Measurements from ENCODE around the gene MPV17. TPM values are rescaled to one million over a fixed set of nuclear protein-coding genes. Genes with fewer than 3 reads are reported as not detected.

The MPV17 gene
- total RNA-seq, 1 experiment from 2014 or later, result 51.5 TPM

DNA sequence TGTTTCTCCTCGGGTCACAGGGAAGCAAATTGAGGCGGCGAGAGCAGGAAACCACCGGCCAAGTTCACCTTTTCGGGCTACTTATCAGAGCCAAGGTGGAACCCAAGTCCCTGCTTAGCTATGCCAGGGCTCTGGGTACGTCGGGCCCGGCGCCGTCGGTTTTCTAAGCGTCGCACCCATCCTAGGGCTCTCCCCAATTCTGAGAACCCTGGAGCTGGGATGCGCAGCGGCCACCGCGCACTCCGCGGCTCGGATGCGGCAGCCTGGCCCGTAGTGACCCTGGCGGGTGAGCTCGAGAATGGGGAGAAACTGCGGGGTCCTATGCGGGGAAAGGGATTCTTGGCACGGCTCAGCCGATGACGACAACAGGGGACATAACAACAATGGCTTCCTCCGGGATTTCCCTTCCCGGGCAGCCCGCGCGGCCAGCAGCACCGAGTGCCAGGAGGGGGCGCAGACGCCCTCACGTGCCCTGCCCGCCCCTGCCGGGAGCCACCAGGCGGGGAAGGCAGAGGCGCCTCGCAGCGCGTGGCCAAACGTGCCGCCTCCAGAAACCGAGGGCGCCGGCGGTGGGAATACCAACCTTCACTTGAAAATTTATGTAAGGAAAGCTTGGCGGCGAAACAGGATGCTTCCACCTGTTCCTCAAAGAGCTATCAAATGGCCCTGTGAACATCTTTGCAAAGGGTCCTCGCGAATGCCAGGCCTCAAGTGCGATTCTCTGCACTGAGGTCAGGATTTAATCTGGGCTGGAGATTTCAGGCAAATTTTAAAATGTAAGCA lies 58.0 kb downstream of the MPV17 start (continued):
- TF ChIP-seq, protein P1, sequence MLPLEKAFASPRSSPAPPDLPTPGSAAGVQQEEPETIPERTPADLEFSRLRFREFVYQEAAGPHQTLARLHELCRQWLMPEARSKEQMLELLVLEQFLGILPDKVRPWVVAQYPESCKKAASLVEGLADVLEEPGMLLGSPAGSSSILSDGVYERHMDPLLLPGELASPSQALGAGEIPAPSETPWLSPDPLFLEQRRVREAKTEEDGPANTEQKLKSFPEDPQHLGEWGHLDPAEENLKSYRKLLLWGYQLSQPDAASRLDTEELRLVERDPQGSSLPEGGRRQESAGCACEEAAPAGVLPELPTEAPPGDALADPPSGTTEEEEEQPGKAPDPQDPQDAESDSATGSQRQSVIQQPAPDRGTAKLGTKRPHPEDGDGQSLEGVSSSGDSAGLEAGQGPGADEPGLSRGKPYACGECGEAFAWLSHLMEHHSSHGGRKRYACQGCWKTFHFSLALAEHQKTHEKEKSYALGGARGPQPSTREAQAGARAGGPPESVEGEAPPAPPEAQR (CRISPR knock-in tag; IDR thresholded peaks at IDR 0.05), result no peak
- TF ChIP-seq ZNF423 (CRISPR knock-in tag; IDR thresholded peaks at IDR 0.05), result peak; percentile 45
- TF ChIP-seq ATF1 (CRISPR knock-in tag; IDR thresholded peaks at IDR 0.05), result no peak
- TF ChIP-seq NR3C1 (CRISPR knock-in tag; conservative IDR thresholded peaks at IDR 0.05; ENCODE audit: low read depth), result no peak
- TF ChIP-seq, protein P2, sequence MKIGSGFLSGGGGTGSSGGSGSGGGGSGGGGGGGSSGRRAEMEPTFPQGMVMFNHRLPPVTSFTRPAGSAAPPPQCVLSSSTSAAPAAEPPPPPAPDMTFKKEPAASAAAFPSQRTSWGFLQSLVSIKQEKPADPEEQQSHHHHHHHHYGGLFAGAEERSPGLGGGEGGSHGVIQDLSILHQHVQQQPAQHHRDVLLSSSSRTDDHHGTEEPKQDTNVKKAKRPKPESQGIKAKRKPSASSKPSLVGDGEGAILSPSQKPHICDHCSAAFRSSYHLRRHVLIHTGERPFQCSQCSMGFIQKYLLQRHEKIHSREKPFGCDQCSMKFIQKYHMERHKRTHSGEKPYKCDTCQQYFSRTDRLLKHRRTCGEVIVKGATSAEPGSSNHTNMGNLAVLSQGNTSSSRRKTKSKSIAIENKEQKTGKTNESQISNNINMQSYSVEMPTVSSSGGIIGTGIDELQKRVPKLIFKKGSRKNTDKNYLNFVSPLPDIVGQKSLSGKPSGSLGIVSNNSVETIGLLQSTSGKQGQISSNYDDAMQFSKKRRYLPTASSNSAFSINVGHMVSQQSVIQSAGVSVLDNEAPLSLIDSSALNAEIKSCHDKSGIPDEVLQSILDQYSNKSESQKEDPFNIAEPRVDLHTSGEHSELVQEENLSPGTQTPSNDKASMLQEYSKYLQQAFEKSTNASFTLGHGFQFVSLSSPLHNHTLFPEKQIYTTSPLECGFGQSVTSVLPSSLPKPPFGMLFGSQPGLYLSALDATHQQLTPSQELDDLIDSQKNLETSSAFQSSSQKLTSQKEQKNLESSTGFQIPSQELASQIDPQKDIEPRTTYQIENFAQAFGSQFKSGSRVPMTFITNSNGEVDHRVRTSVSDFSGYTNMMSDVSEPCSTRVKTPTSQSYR (CRISPR knock-in tag; IDR thresholded peaks at IDR 0.05), result peak; percentile 84; the same call in 1 of the 2 replicates
- TF ChIP-seq, protein P3, sequence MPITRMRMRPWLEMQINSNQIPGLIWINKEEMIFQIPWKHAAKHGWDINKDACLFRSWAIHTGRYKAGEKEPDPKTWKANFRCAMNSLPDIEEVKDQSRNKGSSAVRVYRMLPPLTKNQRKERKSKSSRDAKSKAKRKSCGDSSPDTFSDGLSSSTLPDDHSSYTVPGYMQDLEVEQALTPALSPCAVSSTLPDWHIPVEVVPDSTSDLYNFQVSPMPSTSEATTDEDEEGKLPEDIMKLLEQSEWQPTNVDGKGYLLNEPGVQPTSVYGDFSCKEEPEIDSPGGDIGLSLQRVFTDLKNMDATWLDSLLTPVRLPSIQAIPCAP (CRISPR knock-in tag; IDR thresholded peaks at IDR 0.05), result peak; percentile 92
- peak; percentile 54; the same call in 1 of the 2 replicates for TF ChIP-seq NR1H2 (CRISPR knock-in tag; IDR thresholded peaks at IDR 0.05)
- TF ChIP-seq RELA (CRISPR knock-in tag; IDR thresholded peaks at IDR 0.05; ENCODE audit: borderline replicate concordance), result peak; percentile 91
- TF ChIP-seq, protein P4, sequence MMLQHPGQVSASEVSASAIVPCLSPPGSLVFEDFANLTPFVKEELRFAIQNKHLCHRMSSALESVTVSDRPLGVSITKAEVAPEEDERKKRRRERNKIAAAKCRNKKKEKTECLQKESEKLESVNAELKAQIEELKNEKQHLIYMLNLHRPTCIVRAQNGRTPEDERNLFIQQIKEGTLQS (CRISPR knock-in tag; conservative IDR thresholded peaks at IDR 0.05), result no peak
- no peak for TF ChIP-seq CBFB (CRISPR knock-in tag; IDR thresholded peaks at IDR 0.05; ENCODE audit: low read depth)
- TF ChIP-seq JUN (CRISPR knock-in tag; IDR thresholded peaks at IDR 0.05), result no peak
- TF ChIP-seq, protein P5, sequence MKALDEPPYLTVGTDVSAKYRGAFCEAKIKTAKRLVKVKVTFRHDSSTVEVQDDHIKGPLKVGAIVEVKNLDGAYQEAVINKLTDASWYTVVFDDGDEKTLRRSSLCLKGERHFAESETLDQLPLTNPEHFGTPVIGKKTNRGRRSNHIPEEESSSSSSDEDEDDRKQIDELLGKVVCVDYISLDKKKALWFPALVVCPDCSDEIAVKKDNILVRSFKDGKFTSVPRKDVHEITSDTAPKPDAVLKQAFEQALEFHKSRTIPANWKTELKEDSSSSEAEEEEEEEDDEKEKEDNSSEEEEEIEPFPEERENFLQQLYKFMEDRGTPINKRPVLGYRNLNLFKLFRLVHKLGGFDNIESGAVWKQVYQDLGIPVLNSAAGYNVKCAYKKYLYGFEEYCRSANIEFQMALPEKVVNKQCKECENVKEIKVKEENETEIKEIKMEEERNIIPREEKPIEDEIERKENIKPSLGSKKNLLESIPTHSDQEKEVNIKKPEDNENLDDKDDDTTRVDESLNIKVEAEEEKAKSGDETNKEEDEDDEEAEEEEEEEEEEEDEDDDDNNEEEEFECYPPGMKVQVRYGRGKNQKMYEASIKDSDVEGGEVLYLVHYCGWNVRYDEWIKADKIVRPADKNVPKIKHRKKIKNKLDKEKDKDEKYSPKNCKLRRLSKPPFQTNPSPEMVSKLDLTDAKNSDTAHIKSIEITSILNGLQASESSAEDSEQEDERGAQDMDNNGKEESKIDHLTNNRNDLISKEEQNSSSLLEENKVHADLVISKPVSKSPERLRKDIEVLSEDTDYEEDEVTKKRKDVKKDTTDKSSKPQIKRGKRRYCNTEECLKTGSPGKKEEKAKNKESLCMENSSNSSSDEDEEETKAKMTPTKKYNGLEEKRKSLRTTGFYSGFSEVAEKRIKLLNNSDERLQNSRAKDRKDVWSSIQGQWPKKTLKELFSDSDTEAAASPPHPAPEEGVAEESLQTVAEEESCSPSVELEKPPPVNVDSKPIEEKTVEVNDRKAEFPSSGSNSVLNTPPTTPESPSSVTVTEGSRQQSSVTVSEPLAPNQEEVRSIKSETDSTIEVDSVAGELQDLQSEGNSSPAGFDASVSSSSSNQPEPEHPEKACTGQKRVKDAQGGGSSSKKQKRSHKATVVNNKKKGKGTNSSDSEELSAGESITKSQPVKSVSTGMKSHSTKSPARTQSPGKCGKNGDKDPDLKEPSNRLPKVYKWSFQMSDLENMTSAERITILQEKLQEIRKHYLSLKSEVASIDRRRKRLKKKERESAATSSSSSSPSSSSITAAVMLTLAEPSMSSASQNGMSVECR (CRISPR knock-in tag; IDR thresholded peaks at IDR 0.05; ENCODE audit: borderline replicate concordance), result no peak
- TF ChIP-seq, protein P6, sequence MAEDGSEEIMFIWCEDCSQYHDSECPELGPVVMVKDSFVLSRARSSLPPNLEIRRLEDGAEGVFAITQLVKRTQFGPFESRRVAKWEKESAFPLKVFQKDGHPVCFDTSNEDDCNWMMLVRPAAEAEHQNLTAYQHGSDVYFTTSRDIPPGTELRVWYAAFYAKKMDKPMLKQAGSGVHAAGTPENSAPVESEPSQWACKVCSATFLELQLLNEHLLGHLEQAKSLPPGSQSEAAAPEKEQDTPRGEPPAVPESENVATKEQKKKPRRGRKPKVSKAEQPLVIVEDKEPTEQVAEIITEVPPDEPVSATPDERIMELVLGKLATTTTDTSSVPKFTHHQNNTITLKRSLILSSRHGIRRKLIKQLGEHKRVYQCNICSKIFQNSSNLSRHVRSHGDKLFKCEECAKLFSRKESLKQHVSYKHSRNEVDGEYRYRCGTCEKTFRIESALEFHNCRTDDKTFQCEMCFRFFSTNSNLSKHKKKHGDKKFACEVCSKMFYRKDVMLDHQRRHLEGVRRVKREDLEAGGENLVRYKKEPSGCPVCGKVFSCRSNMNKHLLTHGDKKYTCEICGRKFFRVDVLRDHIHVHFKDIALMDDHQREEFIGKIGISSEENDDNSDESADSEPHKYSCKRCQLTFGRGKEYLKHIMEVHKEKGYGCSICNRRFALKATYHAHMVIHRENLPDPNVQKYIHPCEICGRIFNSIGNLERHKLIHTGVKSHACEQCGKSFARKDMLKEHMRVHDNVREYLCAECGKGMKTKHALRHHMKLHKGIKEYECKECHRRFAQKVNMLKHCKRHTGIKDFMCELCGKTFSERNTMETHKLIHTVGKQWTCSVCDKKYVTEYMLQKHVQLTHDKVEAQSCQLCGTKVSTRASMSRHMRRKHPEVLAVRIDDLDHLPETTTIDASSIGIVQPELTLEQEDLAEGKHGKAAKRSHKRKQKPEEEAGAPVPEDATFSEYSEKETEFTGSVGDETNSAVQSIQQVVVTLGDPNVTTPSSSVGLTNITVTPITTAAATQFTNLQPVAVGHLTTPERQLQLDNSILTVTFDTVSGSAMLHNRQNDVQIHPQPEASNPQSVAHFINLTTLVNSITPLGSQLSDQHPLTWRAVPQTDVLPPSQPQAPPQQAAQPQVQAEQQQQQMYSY (CRISPR knock-in tag; IDR thresholded peaks at IDR 0.05), result no peak
- TF ChIP-seq ZBTB21 (CRISPR knock-in tag; IDR thresholded peaks at IDR 0.05; ENCODE audit: borderline replicate concordance), result 0 out of 2 replicates have a peak, but pooled peaks have one; percentile 27
- TF ChIP-seq, protein P7, sequence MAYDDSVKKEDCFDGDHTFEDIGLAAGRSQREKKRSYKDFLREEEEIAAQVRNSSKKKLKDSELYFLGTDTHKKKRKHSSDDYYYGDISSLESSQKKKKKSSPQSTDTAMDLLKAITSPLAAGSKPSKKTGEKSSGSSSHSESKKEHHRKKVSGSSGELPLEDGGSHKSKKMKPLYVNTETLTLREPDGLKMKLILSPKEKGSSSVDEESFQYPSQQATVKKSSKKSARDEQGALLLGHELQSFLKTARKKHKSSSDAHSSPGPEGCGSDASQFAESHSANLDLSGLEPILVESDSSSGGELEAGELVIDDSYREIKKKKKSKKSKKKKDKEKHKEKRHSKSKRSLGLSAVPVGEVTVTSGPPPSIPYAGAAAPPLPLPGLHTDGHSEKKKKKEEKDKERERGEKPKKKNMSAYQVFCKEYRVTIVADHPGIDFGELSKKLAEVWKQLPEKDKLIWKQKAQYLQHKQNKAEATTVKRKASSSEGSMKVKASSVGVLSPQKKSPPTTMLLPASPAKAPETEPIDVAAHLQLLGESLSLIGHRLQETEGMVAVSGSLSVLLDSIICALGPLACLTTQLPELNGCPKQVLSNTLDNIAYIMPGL (CRISPR knock-in tag; IDR thresholded peaks at IDR 0.05), result peak; percentile 92
- TF ChIP-seq, protein P8, sequence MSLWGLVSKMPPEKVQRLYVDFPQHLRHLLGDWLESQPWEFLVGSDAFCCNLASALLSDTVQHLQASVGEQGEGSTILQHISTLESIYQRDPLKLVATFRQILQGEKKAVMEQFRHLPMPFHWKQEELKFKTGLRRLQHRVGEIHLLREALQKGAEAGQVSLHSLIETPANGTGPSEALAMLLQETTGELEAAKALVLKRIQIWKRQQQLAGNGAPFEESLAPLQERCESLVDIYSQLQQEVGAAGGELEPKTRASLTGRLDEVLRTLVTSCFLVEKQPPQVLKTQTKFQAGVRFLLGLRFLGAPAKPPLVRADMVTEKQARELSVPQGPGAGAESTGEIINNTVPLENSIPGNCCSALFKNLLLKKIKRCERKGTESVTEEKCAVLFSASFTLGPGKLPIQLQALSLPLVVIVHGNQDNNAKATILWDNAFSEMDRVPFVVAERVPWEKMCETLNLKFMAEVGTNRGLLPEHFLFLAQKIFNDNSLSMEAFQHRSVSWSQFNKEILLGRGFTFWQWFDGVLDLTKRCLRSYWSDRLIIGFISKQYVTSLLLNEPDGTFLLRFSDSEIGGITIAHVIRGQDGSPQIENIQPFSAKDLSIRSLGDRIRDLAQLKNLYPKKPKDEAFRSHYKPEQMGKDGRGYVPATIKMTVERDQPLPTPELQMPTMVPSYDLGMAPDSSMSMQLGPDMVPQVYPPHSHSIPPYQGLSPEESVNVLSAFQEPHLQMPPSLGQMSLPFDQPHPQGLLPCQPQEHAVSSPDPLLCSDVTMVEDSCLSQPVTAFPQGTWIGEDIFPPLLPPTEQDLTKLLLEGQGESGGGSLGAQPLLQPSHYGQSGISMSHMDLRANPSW (CRISPR knock-in tag; conservative IDR thresholded peaks at IDR 0.05; ENCODE audit: low read depth), result 0 out of 2 replicates have a peak, but pooled peaks have one; percentile 73
- TF ChIP-seq ZNF121 (CRISPR knock-in tag; IDR thresholded peaks at IDR 0.05), result peak; percentile 23; the same call in 1 of the 2 replicates
- TF ChIP-seq, protein P9, sequence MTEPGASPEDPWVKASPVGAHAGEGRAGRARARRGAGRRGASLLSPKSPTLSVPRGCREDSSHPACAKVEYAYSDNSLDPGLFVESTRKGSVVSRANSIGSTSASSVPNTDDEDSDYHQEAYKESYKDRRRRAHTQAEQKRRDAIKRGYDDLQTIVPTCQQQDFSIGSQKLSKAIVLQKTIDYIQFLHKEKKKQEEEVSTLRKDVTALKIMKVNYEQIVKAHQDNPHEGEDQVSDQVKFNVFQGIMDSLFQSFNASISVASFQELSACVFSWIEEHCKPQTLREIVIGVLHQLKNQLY (CRISPR knock-in tag; IDR thresholded peaks at IDR 0.05), result no peak
